OCI-M1 (cell line): ENCODE results near the gene PTPRR.
A peak's percentile ranks its signal among the peaks of the same experiment; 100 is the strongest.

Experiments
- DNase-seq: peaks from one replicate; lab custom pipeline; 2025; lab: John Stamatoyannopoulos, UW

The PTPRR gene

DNA sequence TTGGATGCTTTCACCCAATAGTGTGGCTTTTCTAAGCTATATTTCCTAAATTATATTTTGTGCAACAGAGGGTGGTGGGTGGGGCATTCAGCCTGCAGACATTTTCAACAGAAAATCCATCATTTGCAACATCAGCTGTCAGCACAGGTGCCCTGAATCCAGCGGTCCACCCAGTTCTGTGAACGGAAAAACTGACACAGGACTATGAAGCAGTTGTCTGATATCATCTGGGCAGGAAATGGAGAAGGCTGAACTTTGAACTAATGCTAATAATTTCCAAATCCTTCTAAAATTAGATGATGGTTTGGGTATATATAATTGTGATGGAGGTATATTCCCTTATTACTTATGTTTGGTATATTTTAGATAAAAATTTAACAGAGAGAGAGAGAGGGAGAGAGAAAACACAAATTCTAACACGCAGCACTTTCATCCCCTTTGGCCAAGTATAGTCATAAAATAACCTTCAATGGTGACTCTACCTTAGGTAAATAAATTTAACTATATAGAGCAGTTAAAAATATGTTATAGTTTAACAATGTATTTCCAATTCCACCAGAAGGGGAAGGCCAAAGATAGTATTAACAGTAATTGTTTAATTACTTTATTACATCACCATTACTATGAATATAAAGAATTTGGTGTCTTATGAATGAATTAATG lies 225.0 kb downstream of the PTPRR start:
- DNase-seq: no peak

DNA sequence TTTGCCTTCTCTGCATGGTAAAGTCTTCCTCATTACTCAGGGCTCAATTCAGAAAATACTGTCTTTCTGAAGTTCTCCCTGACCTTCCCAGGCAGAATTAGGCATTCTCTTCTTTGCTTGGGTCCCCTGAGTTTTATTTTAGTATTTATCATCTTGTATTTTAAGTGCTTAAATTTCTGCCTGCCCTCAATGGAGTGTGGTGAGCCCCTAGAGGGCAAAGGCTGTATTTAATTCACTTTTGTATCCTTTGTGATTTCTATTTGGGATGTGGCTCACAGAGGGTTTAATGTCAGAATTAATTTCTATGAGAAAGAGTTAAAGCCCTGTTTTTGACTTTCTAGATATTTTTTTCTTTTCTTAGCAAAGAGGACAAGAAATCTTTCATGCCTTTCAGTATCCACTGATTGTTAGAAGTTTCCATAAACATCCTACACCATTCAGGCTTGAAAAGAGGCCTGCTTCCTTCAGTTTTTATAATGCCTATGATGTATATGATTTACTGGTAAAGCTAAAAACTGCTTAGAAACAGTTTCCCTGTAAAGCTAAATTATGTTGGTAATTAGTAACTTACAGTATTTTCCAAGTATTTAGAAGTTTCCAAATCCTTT lies 227.8 kb downstream of the PTPRR start:
- DNase-seq: peak; percentile 85

DNA sequence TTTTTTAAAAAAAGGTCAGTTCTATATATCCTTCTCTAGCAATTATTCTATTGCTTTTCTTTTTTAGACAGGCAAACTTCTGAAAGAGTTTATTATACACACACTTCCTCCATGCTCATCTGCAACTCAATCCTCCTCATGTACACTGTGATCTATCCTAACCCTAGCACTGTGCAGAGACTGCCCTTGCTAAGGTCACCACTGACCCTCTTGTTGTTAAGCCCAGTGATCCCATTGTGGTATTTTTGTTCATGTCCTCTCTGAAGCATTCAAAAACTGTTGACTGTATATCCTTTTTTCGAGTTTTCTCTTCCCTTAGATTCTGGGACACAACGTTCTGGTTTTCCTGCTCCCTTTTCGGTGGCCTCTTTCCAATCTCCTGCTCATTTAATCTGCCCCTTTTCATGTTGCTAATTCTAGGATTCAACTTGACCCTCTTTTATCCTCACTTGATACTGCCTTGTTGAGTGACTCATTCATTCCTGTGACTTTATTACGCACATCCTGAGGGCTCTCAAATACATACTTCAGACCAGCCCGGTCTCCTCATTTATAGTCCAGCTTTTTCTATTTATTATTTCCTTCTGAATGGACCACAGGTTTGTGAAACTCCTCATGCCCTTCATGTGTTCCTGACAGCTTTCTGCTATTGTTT lies 229.4 kb downstream of the PTPRR start:
- DNase-seq: no peak

DNA sequence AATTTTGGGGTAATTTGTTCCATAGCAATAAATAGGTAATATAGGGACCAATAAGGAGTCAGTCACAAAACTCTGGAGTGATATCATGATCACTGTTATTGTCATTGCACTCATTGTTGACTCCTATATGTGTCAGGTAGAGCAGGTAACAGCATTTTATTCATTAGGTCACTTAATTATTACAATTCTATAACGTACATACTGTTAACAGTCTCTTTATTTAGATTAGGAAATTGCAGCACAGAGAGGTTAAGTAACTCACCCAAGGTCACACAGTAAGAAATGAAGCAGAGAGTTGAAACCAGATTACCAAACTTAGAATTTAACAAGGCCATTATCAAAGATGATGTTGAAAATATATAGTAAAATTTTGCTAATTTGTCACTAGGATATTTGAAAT lies 233.6 kb downstream of the PTPRR start:
- DNase-seq: no peak

DNA sequence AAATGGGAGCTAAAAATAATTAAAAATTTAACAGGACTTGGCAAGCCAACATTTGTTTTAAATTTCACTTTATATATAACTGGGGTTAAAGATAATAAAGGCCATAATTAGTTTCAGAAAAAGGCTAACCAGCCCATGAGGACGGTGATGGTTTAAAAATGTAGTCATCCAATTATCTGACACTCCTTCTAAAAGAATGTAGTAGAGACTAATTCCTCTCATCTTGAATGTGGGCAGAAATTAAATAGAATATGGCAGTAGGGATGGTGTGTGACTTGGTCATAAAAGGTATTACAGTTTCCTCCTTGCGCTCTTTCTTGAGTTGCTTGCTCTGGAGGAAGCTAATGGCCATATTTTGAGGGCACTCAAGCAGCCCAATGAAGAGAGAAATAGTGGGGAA lies 234.2 kb downstream of the PTPRR start:
- DNase-seq: no peak

DNA sequence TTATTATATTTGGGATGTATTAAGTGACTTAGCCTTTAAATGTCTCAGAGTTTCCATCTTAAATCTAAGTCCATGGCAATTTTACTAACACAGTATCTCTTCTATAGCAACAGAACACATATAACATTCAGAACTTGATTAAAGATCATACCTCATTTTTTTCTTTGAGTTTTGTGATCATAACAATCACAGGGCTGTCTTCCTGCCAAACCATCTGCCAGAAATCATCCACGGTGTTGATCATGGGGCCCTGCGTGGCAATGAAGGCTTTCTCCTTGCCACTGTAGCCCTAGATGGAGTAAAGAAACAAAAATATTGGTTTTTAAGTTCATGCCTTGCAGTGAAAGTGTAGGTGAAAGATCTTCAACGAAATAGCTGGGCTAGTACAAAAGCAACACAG lies 236.6 kb downstream of the PTPRR start:
- no peak for DNase-seq

DNA sequence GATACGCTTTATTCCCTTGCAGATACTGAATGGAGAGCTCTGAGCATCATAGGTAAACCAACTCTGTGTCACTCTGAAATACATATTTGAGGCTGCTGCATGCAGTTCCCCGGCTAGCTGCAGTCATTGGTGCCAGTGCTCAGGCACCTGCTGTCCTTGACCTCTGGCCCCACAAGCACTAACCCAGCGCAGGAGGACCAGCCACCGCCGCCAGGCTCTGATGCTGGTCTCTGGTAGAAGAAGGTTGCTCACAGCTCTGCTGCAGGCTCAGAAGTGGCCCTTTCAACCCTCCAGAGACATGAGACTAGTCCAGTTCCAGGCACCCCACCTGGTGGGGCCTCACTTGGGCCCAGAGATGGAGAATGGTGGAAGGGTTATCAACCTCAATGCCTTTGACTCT lies 248.8 kb downstream of the PTPRR start:
- no peak for DNase-seq

DNA sequence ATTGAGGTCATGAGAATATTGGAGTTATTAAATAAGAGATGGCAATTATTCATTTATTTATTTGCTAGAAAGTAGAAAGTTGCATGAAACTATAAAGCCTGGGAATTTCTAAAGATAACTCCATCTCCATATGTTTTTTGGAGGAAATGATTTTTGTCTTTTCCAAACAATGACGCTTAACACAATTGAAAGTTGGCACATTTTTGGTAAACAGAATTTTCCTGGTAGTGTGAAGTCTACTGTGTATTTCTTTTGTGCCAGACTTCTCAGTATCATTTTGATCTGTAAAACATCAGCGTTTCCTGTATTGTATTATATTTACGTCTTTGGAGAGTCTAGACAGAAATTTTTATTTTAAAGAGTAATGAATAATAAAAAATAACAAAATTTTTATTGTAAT lies 249.6 kb downstream of the PTPRR start:
- no peak for DNase-seq

DNA sequence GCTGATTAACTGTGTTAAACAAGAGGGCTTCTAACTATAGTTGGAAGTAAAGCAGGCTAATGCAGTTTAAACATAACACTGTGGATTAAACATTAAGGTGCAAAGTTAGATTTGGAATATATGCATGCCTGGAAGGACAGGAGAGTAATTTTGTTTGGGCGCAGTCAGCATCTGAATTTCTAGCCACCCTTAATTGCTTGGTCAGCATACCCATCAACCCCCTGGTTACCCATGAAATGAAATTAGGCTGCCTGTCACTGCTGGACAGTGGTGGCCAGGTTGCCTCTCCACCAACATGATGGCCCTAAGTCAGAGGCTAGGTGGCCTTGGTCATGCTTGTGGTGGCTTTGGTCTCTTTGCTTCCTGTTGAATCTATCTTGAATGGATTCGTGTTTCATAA lies 253.3 kb downstream of the PTPRR start:
- no peak for DNase-seq

DNA sequence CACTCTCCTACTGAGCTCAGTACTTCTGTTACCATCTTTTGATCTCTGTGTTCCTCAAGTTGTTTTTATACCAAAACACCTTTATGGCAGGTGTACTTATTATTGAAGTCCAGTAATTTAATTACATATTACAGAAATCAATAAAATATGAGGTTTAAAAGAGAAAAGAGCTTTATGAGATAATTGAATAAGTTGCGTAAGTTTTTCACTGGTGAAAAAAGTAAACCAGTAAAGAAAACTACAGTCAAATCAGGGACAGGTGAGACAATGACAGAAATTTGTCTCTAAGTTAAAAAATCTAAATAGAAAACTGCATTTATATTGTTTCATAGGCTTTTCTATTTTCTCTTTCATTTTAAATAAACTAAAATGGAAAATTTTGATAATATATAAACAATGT lies 254.2 kb downstream of the PTPRR start:
- no peak for DNase-seq

DNA sequence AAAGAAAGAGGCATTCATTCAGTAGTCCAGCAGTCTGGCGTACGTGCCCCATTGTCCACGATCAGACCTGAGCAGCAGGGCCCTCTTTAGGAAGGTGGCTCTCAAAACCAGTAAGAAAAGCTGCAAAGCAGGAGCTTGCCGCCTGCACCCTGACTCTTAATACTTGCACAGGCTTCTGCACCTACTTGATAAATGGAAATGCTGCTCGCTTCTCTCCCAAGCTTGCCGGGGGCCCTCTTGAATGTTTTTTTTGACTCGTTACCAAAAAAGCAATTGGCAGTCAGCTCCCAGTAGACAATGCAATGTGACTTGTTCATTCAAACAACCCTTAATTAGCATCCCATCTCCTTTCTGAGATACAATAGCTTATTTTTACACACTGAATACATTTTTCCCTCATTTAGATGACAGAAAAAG lies 256.1 kb downstream of the PTPRR start:
- DNase-seq: no peak

DNA sequence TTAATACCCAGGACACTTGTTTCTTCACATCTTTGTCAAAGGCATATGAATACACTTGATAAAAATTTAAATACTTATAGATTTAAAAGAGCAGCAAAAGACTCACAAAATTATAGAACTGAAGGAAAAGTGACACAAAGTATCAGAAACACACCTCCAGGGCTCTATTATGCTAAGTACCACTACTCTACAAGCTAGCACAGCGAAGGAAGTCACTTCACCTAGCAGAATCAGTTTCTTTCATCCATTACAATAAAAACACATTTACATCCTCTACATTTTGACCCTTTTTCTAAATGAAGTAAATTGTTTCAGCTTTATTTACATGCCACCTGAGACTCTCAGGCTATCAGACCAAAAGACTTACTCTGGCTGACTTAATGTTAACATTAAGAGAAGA lies 256.7 kb downstream of the PTPRR start:
- DNase-seq: no peak

DNA sequence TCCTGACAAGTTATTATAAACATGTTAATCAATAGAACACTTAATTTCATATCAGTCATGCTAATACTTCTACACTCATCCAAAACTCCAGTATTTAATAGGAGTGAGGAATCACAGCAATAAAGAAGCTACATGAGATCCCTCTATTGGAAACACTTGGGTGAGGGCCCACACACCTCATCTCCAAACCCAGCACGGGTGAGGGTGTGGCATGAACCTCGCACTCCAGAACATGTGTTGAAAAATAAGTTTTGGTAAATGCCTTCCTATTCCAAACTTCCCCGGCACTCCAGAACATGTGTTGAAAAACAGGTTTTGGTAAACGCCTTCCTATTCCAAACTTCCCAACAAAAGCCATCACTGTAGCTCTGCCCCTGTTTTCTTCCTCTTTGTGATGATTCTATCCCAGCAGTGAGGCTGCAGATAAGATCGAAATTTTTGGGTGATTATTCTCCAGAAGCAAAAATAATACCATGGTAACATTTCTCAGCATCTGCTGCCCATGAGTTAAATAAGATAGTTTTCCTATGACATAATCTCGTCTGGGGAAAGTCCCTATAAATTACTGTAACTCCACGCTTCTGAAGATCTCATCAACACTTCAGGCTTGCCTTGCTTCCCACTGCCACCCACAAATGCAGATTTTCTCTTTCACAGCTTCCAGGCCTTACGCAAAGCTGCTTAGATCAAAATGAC lies 258.9 kb downstream of the PTPRR start:
- DNase-seq: no peak

DNA sequence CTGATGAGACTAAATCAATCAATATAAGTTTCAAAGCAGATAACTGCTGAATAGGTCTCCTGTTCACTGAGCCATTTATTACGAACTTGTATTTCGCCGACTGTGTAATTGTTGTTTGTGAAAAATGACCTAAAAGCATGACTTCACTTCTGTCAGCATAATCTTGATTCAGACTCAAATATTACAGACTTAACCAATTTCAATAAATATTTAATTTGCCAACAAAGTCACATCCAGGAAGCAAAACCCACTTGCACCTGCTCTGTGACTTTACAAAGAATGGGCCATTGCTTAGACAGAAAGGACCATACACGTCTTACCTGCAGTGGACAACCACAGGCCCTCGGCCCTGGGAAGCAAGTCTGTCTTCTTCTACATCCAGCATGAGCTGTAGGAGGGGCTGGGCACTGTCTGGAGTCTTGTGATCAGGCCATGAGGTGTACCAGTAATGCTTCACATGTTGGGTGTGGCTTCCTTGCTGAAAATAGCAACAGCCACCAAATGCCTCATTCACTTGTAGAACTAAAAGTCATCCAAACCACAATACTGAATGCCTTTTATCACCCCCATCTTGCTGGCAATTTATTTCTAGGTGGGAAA lies 259.8 kb downstream of the PTPRR start:
- peak; percentile 93 for DNase-seq

DNA sequence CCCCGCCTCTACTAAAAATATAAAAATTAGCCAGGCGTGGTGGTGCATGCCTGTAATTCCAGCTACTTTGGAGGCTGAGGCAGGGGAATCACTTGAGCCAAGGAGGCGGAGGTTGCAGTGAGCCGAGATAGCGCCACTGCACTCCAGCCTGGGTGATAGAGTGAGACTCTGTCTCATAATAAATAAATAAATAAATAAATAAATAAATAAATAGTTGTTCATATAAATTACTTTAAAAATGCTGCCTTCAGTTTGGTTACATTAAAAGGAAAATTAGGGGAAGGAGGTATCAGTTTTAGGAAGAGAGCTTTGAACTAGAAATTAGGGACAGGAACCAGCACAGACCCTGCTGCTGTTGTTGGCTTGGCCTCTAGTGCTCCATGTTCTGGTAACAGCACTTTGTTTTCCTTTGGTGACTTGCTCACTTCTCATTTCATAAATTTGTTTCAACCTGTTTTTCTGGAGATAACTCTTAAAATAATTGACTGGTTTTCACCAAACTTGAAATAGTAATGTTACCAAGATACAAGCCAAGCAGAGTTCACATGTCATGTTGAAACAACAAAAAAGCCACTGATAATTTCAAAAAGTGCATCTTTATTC lies 260.4 kb downstream of the PTPRR start:
- DNase-seq: peak; percentile 49

DNA sequence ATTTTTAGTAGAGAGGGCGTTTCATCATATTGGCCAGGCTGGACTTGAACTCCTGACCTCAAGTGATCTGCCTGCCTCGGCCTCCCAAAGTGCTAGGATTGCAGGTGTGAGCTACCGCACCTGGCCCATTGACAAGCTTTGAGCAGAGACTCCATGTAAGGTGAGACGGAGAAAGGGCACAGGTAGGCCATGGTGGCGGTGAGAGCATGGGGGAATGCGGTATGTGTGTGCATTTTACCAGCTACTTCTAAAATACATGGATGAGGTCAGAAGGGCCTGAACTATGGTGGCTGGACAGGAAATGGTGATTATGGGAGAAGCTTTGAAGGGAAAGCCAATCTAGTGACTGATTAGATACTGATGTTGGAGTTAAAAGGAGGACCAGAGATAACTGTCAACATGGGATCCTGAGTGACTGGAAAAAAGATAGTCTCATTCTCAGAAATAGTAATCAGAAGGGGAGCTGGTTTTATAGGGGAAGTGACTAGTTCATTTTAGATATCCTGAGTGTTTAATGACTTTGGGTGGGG lies 261.4 kb downstream of the PTPRR start:
- peak; percentile 55 for DNase-seq

DNA sequence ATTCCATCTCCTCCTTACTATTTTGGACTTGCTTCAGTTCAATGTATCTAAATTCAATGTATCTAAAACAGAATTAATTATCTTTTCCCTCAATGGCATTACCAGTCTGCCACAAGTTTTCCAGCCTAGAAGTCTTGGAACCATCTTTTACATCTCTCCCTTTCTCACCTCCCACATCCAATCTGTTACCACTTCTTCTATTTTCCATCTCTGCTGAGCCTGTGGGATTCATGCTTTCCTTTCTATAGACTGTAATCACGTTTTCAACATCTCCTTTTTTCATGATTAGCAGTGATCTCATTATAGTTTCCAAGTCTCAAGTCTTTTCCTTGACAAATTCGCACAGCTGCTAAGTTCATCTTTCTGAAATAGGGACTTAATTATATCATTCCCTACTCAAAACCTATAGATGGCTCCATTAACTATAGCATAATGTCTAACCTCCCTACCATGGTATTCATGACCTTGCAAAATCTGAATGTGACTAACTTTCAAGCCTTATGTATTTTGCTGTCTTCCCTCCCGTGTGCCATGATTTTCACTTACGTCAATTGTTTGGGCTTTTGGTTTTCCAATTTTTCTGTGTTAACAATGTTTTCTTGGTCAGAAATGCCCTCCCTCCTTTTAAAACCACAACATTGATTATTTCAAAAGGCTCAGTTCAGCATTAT lies 262.8 kb downstream of the PTPRR start:
- DNase-seq: no peak

DNA sequence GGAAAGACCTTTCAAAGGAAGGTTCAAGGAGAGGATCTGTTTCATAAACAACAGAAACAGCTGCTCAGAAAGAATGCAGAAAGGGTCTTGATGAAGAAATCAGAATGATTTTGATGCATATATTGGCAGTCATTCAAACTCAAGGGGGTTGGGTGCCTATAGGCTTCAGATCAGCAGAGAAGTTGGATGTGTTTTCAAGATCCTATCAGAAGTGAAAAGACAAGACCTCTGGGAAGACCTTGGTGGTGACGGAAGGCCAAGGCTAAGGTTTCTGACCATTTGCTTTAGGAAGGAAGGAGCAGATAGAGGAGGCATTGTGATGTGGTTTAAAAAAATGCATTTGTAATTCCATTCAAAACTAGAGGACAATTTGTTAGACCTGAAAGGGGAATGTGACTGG lies 268.1 kb downstream of the PTPRR start:
- DNase-seq: no peak

DNA sequence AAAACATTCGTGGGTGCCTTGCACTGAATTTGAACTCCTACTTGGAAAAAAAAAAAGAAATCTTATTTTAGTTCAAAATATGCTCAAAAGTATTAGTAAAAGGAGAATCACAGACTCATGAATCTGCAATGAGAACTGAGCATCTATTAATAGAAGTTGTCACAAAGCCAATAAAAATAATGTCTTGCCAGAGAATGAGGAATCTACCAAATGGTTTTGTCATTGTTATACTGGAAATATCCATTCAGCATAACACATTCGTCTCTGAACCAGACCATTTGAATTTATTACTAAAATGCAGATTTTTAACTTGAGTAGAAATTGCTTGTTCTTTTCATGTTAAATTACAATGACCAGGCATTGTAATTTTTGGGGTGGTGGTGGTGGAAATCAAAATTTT lies 271.7 kb downstream of the PTPRR start:
- no peak for DNase-seq

DNA sequence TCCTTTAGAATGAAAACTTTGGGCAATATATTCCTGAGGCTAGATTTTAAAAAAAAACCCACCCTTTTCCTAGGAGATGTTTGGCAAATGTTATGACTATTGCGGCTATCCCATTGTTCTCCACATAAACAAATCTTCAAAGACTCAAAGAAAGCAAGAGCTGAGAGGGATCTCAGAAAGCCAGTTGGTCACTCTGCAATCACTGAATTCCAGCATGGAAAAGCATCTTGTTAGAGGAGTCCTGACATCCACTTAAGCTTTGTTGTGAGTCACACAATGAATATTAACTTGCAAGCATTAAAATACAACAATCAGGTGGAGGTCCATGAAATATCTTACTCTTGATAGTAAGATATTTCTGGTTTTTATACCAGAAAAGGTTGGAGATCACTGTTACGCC lies 272.3 kb downstream of the PTPRR start:
- no peak for DNase-seq

DNA sequence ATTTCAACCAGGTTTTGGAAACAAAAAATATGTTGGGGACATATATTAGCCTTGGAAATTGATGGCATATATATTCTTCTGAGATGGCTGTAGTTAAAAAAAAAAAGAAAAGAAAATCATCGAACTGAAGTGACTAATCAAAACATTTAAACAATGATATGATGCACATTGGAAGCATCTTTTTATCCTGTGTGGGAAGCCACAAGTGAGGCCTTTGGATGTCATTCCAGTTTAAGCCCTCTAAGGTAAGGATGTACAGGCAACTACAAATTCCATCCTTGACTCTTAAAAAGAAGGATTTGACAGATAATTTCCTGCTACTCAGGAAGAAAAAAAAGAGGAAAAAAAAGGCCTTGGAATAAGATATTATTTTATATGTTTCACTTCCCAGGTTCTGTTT lies 273.7 kb downstream of the PTPRR start:
- no peak for DNase-seq
